GM10248 (cell line): ENCODE measurements around the gene KANSL1.
A peak's percentile ranks its signal among the peaks of the same experiment; 100 is the strongest.
"Not testable (repeated sequence)": the region's sequence is repeated elsewhere in the genome, so short reads cannot be mapped to it uniquely, and the experiment has no call there.

ENCODE experiments used
- CTCF ChIA-PET: fragments of 300-600 bp; sonication (Branson Sonifier 250); formaldehyde crosslinking; extraction: SDS; loops from one replicate; lab custom pipeline; 2021; ENCODE audit warnings: antibody characterized with exemption; lab: Yijun Ruan, JAX
- POLR2A ChIA-PET: fragments of 350-650 bp; sonication (Branson Sonifier 250); formaldehyde crosslinking; extraction: SDS; loops from one replicate; lab custom pipeline; 2020; ENCODE audit warnings: antibody characterized with exemption; lab: Yijun Ruan, JAX
- DNase-seq: peaks from one replicate; pipeline ENCODE4 v3.0.0; 2012; ENCODE audit errors: extremely low spot score
- CTCF ChIP-seq: IDR thresholded peaks from 2 replicates; pipeline ENCODE4 v1.5.1; 2012; ENCODE audit warnings: mild to moderate bottlenecking, low read depth; ENCODE audit errors: extremely low read depth, missing control alignments, control extremely low read depth

The KANSL1 gene

GRCh38 chr17:46024590-46024989 is 168.6 kb downstream of the KANSL1 start:
- DNase-seq: no peak
- ChIA-PET CTCF (no interaction called here), POLR2A (interaction anchor here (0.6 kb wide), 1 partner anchor 8 kb away, joined by 9 read pairs; no protein-coding TSS in a partner anchor)
- TF ChIP-seq CTCF: no peak

- no peak for DNase-seq
- ChIA-PET POLR2A (interaction anchor here (0.6 kb wide), 1 partner anchor 9 kb away, joined by 9 read pairs; no protein-coding TSS in a partner anchor), CTCF (interaction anchor here (1.9 kb wide), 1 partner anchor 169 kb away, joined by 4 read pairs; the partner anchor contains the start of gene KANSL1)
- no peak for TF ChIP-seq CTCF
These were observed 169.3 kb downstream of the KANSL1 start for GRCh38 chr17:46023783-46024388.

- POLR2A ChIA-PET, DNase-seq: not testable (repeated sequence)
- CTCF ChIA-PET: interaction anchor here (1.9 kb wide), 1 partner anchor 170 kb away, joined by 4 read pairs; the partner anchor contains the start of gene KANSL1
These were observed 169.9 kb downstream of the KANSL1 start for GRCh38 chr17:46023366-46023765.

GRCh38 chr17:46020998-46021397 is 172.2 kb downstream of the KANSL1 start:
- ChIA-PET CTCF (interaction anchor here (1.5 to 4.4 kb wide), 3 partner anchors 18 to 23 kb away, joined by 4 to 20 read pairs (median 6); no protein-coding TSS in a partner anchor), POLR2A (no interaction called here)
- no peak for TF ChIP-seq CTCF
- DNase-seq: no peak

- POLR2A ChIA-PET: no interaction called here
These were observed 173.0 kb downstream of the KANSL1 start for GRCh38 chr17:46020023-46020761.

GRCh38 chr17:46019408-46019925 is 173.8 kb downstream of the KANSL1 start:
- POLR2A ChIA-PET, DNase-seq: not testable (repeated sequence)
- CTCF ChIA-PET: interaction anchor here (0.8 to 4.4 kb wide), 5 partner anchors 16 to 196 kb away, joined by 3 to 20 read pairs (median 3); no protein-coding TSS in a partner anchor

More at GRCh38 chr17:46020023-46020761, 173.0 kb downstream of the KANSL1 start:
- CTCF ChIA-PET: interaction anchor here (0.8 to 4.4 kb wide), 5 partner anchors 15 to 195 kb away, joined by 3 to 20 read pairs (median 4); no protein-coding TSS in a partner anchor
- DNase-seq: peak; percentile 61
- no peak for TF ChIP-seq CTCF

- DNase-seq: no peak
- TF ChIP-seq CTCF: no peak
- ChIA-PET POLR2A (no interaction called here), CTCF (interaction anchor here (0.8 to 2.3 kb wide), 5 partner anchors 10 to 273 kb away, joined by 3 to 11 read pairs (median 5); no protein-coding TSS in a partner anchor)
These were observed 179.6 kb downstream of the KANSL1 start for GRCh38 chr17:46013502-46014165.
